IMR-90 (cell line): Measurements from ENCODE around the gene NCAPH2. TPM values are rescaled to one million over a fixed set of nuclear protein-coding genes. Genes with fewer than 3 reads are reported as not detected.

Source experiments
- ATAC-seq: fragments of 200-7000 bp; cut with Tn5 transposase; 2 replicates; pipeline ENCODE4 v1.9.1; 2020; ENCODE audit warnings: low read depth, mild to moderate bottlenecking, moderate library complexity
- BruUV-seq: library from RNA; stranded (reverse); fragments of 400-500 nt; replicated peaks from 2 replicates; lab custom pipeline; 2021; lab: Mats Ljungman, UMichigan
- CTCF ChIA-PET: fragments of 300-600 bp; formaldehyde crosslinking; extraction: SDS; loops from one replicate; lab custom pipeline; 2021; ENCODE audit warnings: antibody characterized with exemption; lab: Yijun Ruan, JAX
- POLR2A ChIA-PET: fragments of 300-600 bp; sonication (Branson Sonifier 250); formaldehyde crosslinking; loops from one replicate; lab custom pipeline; 2022; ENCODE audit warnings: antibody characterized with exemption; ENCODE audit not compliant: unreplicated experiment; lab: Charles Lee
- DNase-seq: peaks from one replicate; pipeline ENCODE4 v3.0.0; 2013
- H2AFZ ChIP-seq: replicated peaks from 2 replicates; pipeline ENCODE3; 2013; ENCODE audit warnings: low read length, mild to moderate bottlenecking; ENCODE audit not compliant: poor library complexity
- H2AK5ac ChIP-seq: 2 replicates; pipeline ENCODE4 v1.6.1; 2013; ENCODE audit warnings: low read depth, low read length, inconsistent platforms
- H2AK9ac ChIP-seq: replicated peaks from 2 replicates; pipeline ENCODE3; 2013; ENCODE audit warnings: mild to moderate bottlenecking, low read depth, low read length, moderate library complexity; ENCODE audit not compliant: poor library complexity
- H2BK120ac ChIP-seq: 2 replicates; pipeline ENCODE4 v1.6.1; 2013; ENCODE audit warnings: low read depth, low read length, inconsistent platforms
- H2BK15ac ChIP-seq: 3 replicates; pipeline ENCODE4 v1.6.1; 2013; ENCODE audit warnings: low read depth, low read length, inconsistent platforms
- H2BK20ac ChIP-seq: 2 replicates; pipeline ENCODE4 v1.6.1; 2013; ENCODE audit warnings: low read depth, mild to moderate bottlenecking, inconsistent platforms, low read length, moderate library complexity
- H2BK5ac ChIP-seq: 2 replicates; pipeline ENCODE4 v1.6.1; 2013; ENCODE audit warnings: mild to moderate bottlenecking, low read depth, low read length, inconsistent platforms; ENCODE audit not compliant: poor library complexity, severe bottlenecking
- H3K14ac ChIP-seq: replicated peaks from 2 replicates; pipeline ENCODE4 v1.6.1; 2013; ENCODE audit warnings: low read depth, low read length, inconsistent platforms
- H3K18ac ChIP-seq: 2 replicates; pipeline ENCODE4 v1.6.1; 2013; ENCODE audit warnings: low read depth, low read length, control low read depth
- H3K23ac ChIP-seq: 2 replicates; pipeline ENCODE4 v1.6.1; 2013; ENCODE audit warnings: low read depth, low read length, inconsistent platforms
- H3K27ac ChIP-seq: 2 replicates; pipeline ENCODE4 v1.5.1; 2013; ENCODE audit warnings: mild to moderate bottlenecking, control low read depth, low read length; ENCODE audit not compliant: insufficient read depth
- H3K27me3 ChIP-seq: 2 replicates; pipeline ENCODE4 v1.6.1; 2013; ENCODE audit warnings: low read length; ENCODE audit not compliant: control insufficient read depth, insufficient read depth
- H3K36me3 ChIP-seq: 2 replicates; pipeline ENCODE4 v1.6.1; 2013; ENCODE audit warnings: low read length, mixed read lengths; ENCODE audit not compliant: control insufficient read depth, insufficient read depth
- H3K4ac ChIP-seq: 2 replicates; pipeline ENCODE4 v1.6.1; 2013; ENCODE audit warnings: low read depth, low read length, inconsistent platforms
- H3K4me1 ChIP-seq: 2 replicates; pipeline ENCODE4 v1.6.1; 2013; ENCODE audit warnings: low read length, mixed read lengths; ENCODE audit not compliant: control insufficient read depth, insufficient read depth
- H3K4me2 ChIP-seq: 2 replicates; pipeline ENCODE4 v1.6.1; 2013; ENCODE audit warnings: low read depth, mild to moderate bottlenecking, control low read depth, low read length, moderate library complexity
- H3K4me3 ChIP-seq: 2 replicates; pipeline ENCODE4 v1.5.1; 2013; ENCODE audit warnings: low read depth, mild to moderate bottlenecking, control low read depth, low read length, moderate library complexity; ENCODE audit not compliant: insufficient read depth
- H3K56ac ChIP-seq: 2 replicates; pipeline ENCODE4 v1.6.1; 2013; ENCODE audit warnings: low read length, inconsistent platforms; ENCODE audit not compliant: insufficient read depth; ENCODE audit errors: extremely low read depth
- H3K79me1 ChIP-seq, 2 experiments: 2 replicates each; pipeline ENCODE4 v1.6.1; 2013; ENCODE audit warnings: low read length in 2 of 2, inconsistent platforms in 1 of 2, low read depth in 1 of 2
- H3K9ac ChIP-seq: 2 replicates; pipeline ENCODE4 v1.6.1; 2013; ENCODE audit warnings: low read depth, low read length, control low read depth
- H3K9me1 ChIP-seq: 2 replicates; pipeline ENCODE4 v1.6.1; 2013; ENCODE audit warnings: low read length, inconsistent platforms; ENCODE audit not compliant: insufficient read depth
- H3K9me3 ChIP-seq: 2 replicates; pipeline ENCODE4 v1.6.1; 2013; ENCODE audit warnings: low read length; ENCODE audit not compliant: control insufficient read depth, insufficient read depth
- H4K20me1 ChIP-seq: 2 replicates; pipeline ENCODE4 v1.6.1; 2013; ENCODE audit warnings: low read length, inconsistent platforms; ENCODE audit not compliant: insufficient read depth
- H4K5ac ChIP-seq: 2 replicates; pipeline ENCODE4 v1.6.1; 2013; ENCODE audit warnings: mild to moderate bottlenecking, low read depth, low read length, control low read depth
- H4K8ac ChIP-seq, 2 experiments: 2 replicates each; pipeline ENCODE4 v1.6.1; 2013; ENCODE audit warnings: low read depth in 2 of 2, low read length in 2 of 2, control low read depth in 1 of 2, inconsistent platforms in 1 of 2
- H4K91ac ChIP-seq: 2 replicates; pipeline ENCODE4 v1.6.1; 2013; ENCODE audit warnings: low read depth, low read length, inconsistent platforms; ENCODE audit not compliant: insufficient read depth
- CEBPB ChIP-seq: IDR thresholded peaks from 2 replicates; pipeline ENCODE4 v1.6.1; 2012; ENCODE audit warnings: low read depth, low read length, improper control_type of control experiment
- POLR2A ChIP-seq: IDR thresholded peaks from 2 replicates; pipeline ENCODE4 v1.6.1; 2012; ENCODE audit warnings: mild to moderate bottlenecking, low read depth, low read length
- WGBS, 2 experiments: methylation state at CpG; one replicate each; pipeline versions ENCODE4 v1.1.5 to v1.1.7; 2013; ENCODE audit warnings: missing lambda C conversion rate in 2 of 2; ENCODE audit not compliant: insufficient read length in 1 of 2; ENCODE audit errors: extremely low coverage in 2 of 2; 5-methylcytosine and 5-hydroxymethylcytosine counted together
- dilution Hi-C: fragments of 300-500 bp; cut with HindIII; formaldehyde crosslinking; loops from one replicate; pipeline ENCODE4 v1.14.3; 2018; ENCODE audit warnings: low sequenced_read_pairs; ENCODE audit not compliant: unreplicated experiment
- in situ Hi-C: fragments of 300-500 bp; cut with MboI; formaldehyde crosslinking; loops from 3 replicates; pipeline ENCODE4 v1.14.3; 2019; ENCODE audit warnings: low sequenced_read_pairs, inconsistent platforms, mixed read lengths
- intact Hi-C: fragments of 100-400 bp; cut with micrococcal nuclease; formaldehyde crosslinking; loops from 2 replicates; pipeline ENCODE4 v1.10.0; 2022
- polyA plus RNA-seq, 3 experiments: library from polyadenylated mRNA; depleted of rRNA; stranded (reverse); fragments of >200 nt; gene quantifications; 2 replicates each; pipeline ENCODE4 v1.2.3, GENCODE V29; 2012; ENCODE audit warnings: low replicate concordance in 1 of 3
- total RNA-seq: library from RNA; depleted of rRNA; stranded (reverse); fragments of >200 nt; gene quantifications from 2 replicates; pipeline ENCODE4 v1.2.3, GENCODE V29; 2012
- TF ChIP-seq, protein P1 (sequence below): fragments of 150-350 bp; IDR thresholded peaks from 2 replicates; pipeline ENCODE4 v1.6.1; 2017; ENCODE audit warnings: mild to moderate bottlenecking, antibody characterized with exemption, low read length, low read depth

The NCAPH2 gene
- total and polyA plus RNA-seq, 2 of the 4 experiments (the other 2 are of a cell fraction): 30.2 to 38.5 TPM

DNA sequence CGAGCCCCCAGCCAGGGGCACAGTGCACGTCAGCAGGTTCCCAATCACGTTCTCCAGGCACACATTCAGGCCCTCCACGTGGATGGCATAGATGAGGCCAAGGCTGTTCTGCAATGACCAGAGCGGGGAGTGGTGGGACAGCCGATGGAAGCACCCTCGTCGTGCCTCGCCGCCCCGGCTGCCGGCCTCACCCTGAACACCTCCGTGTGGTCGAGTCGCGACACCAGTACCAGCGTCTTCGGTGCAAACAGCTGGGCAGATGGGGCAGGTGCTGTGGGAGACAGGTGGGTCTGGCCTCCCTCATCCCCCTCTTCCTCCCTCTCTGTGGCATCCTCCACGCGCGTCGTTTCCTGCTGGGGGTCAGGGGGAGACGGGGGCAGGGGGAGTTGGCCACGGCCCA lies 40.7 kb upstream of the NCAPH2 start:
- no peaks in the 10 kb centered on the region for H3K27me3 ChIP-seq
- no peak overlapping the region for H3K18ac ChIP-seq
- dilution Hi-C loops: no loop called here
- DNase-seq: no peak
- no peak overlapping the region for H3K56ac ChIP-seq
- peaks cover 12% of the 10 kb centered on the region; the same call in 1 of the 2 replicates for H3K4me1 ChIP-seq
- POLR2A ChIA-PET: no interaction called here
- no peak overlapping the region for H2AFZ ChIP-seq
- H3K23ac ChIP-seq: no peak overlapping the region
- H3K4ac ChIP-seq: no peak overlapping the region
- 87% methylated on average over 6 of the region's 24 CpGs; no CpG with 5 or more reads in 1 of the 2 experiments for whole genome bisulfite sequencing, 2 experiments
- H3K36me3 ChIP-seq: peaks cover 54% of the 10 kb centered on the region
- CTCF ChIA-PET: no interaction called here
- H3K9ac ChIP-seq: no peak overlapping the region
- no peak overlapping the region for H2BK120ac ChIP-seq
- ATAC-seq: no peak
- H3K27ac ChIP-seq: no peak overlapping the region
- H4K91ac ChIP-seq: no peak overlapping the region
- in situ Hi-C loops: no loop called here
- no peak overlapping the region for H2BK15ac ChIP-seq
- no peak for TF ChIP-seq POLR2A
- TF ChIP-seq, protein P1, sequence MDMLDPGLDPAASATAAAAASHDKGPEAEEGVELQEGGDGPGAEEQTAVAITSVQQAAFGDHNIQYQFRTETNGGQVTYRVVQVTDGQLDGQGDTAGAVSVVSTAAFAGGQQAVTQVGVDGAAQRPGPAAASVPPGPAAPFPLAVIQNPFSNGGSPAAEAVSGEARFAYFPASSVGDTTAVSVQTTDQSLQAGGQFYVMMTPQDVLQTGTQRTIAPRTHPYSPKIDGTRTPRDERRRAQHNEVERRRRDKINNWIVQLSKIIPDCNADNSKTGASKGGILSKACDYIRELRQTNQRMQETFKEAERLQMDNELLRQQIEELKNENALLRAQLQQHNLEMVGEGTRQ: no peak
- no peak for TF ChIP-seq CEBPB
- H3K4me3 ChIP-seq: no peak overlapping the region
- intact Hi-C loops: no loop called here
- peaks cover 10% of the 10 kb centered on the region; the same call in 1 of the 2 replicates for H3K9me1 ChIP-seq
- H2AK5ac ChIP-seq: no peak overlapping the region
- no peaks in the 10 kb centered on the region for H3K9me3 ChIP-seq
- H3K14ac ChIP-seq: no peak overlapping the region
- H2AK9ac ChIP-seq: no peak overlapping the region
- peaks cover 48% of the 10 kb centered on the region for H4K20me1 ChIP-seq
- no peak overlapping the region for H4K5ac ChIP-seq
- H2BK20ac ChIP-seq: no peak overlapping the region
- no TSS peak for BruUV-seq
- peaks cover 15 to 57% of the 10 kb centered on the region in 2 experiments; a peak in 3 of 4 replicates for H3K79me1 ChIP-seq
- H4K8ac ChIP-seq: no peak overlapping the region
- H3K4me2 ChIP-seq: no peak overlapping the region
- no peak overlapping the region for H2BK5ac ChIP-seq
